Central memory CD4-positive, alpha-beta T cell (primary cell): ENCODE data around the gene EXOC6B.
"Not testable (repeated sequence)": the region's sequence is repeated elsewhere in the genome, so short reads cannot be mapped to it uniquely, and the experiment has no call there.

Source experiments
- DNase-seq: peaks from one replicate; pipeline ENCODE4 v3.0.0; 2022

EXOC6B gene

GRCh38 chr2:72535586-72535985 lies 290.2 kb downstream of the EXOC6B start:
- DNase-seq, result not testable (repeated sequence)

- no peak for DNase-seq
These were observed 292.1 kb downstream of the EXOC6B start for GRCh38 chr2:72533765-72534164.

- no peak for DNase-seq
These were observed 298.4 kb downstream of the EXOC6B start for GRCh38 chr2:72527424-72527823.

- DNase-seq, result no peak
These were observed 299.2 kb downstream of the EXOC6B start for GRCh38 chr2:72526623-72527022.

GRCh38 chr2:72524071-72524470 lies 301.8 kb downstream of the EXOC6B start:
- no peak for DNase-seq

- no peak for DNase-seq
These were observed 310.1 kb downstream of the EXOC6B start for GRCh38 chr2:72515696-72516095.

GRCh38 chr2:72513011-72513410 lies 312.8 kb downstream of the EXOC6B start:
- no peak for DNase-seq

- no peak for DNase-seq
These were observed 313.5 kb downstream of the EXOC6B start for GRCh38 chr2:72512376-72512775.

GRCh38 chr2:72511906-72512305 lies 313.9 kb downstream of the EXOC6B start:
- no peak for DNase-seq

GRCh38 chr2:72497763-72498162 lies 328.1 kb downstream of the EXOC6B start:
- no peak for DNase-seq

- DNase-seq, result no peak
These were observed 329.4 kb downstream of the EXOC6B start for GRCh38 chr2:72496479-72496878.

GRCh38 chr2:72494392-72494791 lies 331.4 kb downstream of the EXOC6B start:
- no peak for DNase-seq

- DNase-seq, result not testable (repeated sequence)
These were observed 341.2 kb downstream of the EXOC6B start for GRCh38 chr2:72484622-72485021.

- DNase-seq, result no peak
These were observed 342.5 kb downstream of the EXOC6B start for GRCh38 chr2:72483346-72483745.

GRCh38 chr2:72475246-72475645 lies 350.6 kb downstream of the EXOC6B start:
- no peak for DNase-seq

GRCh38 chr2:72457801-72458516 lies 367.9 kb downstream of the EXOC6B start:
- DNase-seq, result no peak

- no peak for DNase-seq
These were observed 371.6 kb downstream of the EXOC6B start for GRCh38 chr2:72454189-72454588.

GRCh38 chr2:72442270-72442669 lies 383.6 kb downstream of the EXOC6B start:
- DNase-seq, result no peak

- DNase-seq, result no peak
These were observed 385.9 kb downstream of the EXOC6B start for GRCh38 chr2:72439892-72440291.

- DNase-seq, result no peak
These were observed 387.5 kb downstream of the EXOC6B start for GRCh38 chr2:72438364-72438763.

GRCh38 chr2:72431737-72432136 lies 394.1 kb downstream of the EXOC6B start:
- no peak for DNase-seq

GRCh38 chr2:72427022-72427861 lies 398.6 kb downstream of the EXOC6B start:
- no peak for DNase-seq

- no peak for DNase-seq
These were observed 399.8 kb downstream of the EXOC6B start for GRCh38 chr2:72425996-72426395.

GRCh38 chr2:72423756-72424155 lies 402.1 kb downstream of the EXOC6B start:
- no peak for DNase-seq
